SK-N-SH (cell line): ENCODE measurements around the gene TBX1.

Source experiments
- ELF1 ChIP-seq: IDR thresholded peaks from 2 replicates; pipeline ENCODE4 v1.4.0; 2012
- EZH2phosphoT487 ChIP-seq: fragments of 200-600 bp; sonication (generic); IDR thresholded peaks from 2 replicates; pipeline ENCODE4 v1.6.1; 2017; ENCODE audit warnings: low read depth, mixed run types, mild to moderate bottlenecking, antibody characterized with exemption, moderate library complexity, borderline replicate concordance
- POLR2AphosphoS5 ChIP-seq: IDR thresholded peaks from 2 replicates; pipeline ENCODE4 v1.6.1; 2012; ENCODE audit warnings: low read depth, low read length
- RAD21 ChIP-seq: IDR thresholded peaks from 2 replicates; pipeline ENCODE4 v1.6.1; 2012; ENCODE audit warnings: mild to moderate bottlenecking, low read length
- REST ChIP-seq: IDR thresholded peaks from 2 replicates; pipeline ENCODE4 v1.6.1; 2012; ENCODE audit warnings: mild to moderate bottlenecking, low read depth, low read length, moderate library complexity
- RFX5 ChIP-seq: IDR thresholded peaks from 2 replicates; pipeline ENCODE4 v1.6.1; 2012; ENCODE audit warnings: mild to moderate bottlenecking, improper control_type of control experiment, low read length
- RXRA ChIP-seq: IDR thresholded peaks from 2 replicates; pipeline ENCODE4 v1.4.0; 2012; ENCODE audit warnings: low read depth, mild to moderate bottlenecking, borderline replicate concordance
- SIN3A ChIP-seq: IDR thresholded peaks from 2 replicates; pipeline ENCODE4 v1.6.1; 2012; ENCODE audit warnings: low read depth, mild to moderate bottlenecking, low read length, moderate library complexity, borderline replicate concordance
- TAF1 ChIP-seq: IDR thresholded peaks from 2 replicates; pipeline ENCODE4 v1.6.1; 2012; ENCODE audit warnings: low read depth, mild to moderate bottlenecking, low read length, moderate library complexity, borderline replicate concordance
- YY1 ChIP-seq: IDR thresholded peaks from 2 replicates; pipeline ENCODE4 v1.4.0; 2012; ENCODE audit warnings: low read depth, mild to moderate bottlenecking
- ZBTB33 ChIP-seq: IDR thresholded peaks from 2 replicates; pipeline ENCODE4 v1.4.0; 2012; ENCODE audit warnings: low read depth, borderline replicate concordance
- TF ChIP-seq, protein P1 (sequence below): fragments of 200-600 bp; sonication (generic); IDR thresholded peaks from 2 replicates; pipeline ENCODE4 v1.6.1; 2017; ENCODE audit warnings: antibody characterized with exemption, mild to moderate bottlenecking, moderate library complexity
- TF ChIP-seq, protein P2 (sequence below): IDR thresholded peaks from 2 replicates; pipeline ENCODE4 v1.4.0; 2012; ENCODE audit warnings: low read depth
- TF ChIP-seq, protein P3 (sequence below): fragments of 150-350 bp; IDR thresholded peaks from 2 replicates; pipeline ENCODE4 v1.6.1; 2016; ENCODE audit warnings: mild to moderate bottlenecking, low read depth, low read length

- no peak for TF ChIP-seq SIN3A
- TF ChIP-seq, protein P1, sequence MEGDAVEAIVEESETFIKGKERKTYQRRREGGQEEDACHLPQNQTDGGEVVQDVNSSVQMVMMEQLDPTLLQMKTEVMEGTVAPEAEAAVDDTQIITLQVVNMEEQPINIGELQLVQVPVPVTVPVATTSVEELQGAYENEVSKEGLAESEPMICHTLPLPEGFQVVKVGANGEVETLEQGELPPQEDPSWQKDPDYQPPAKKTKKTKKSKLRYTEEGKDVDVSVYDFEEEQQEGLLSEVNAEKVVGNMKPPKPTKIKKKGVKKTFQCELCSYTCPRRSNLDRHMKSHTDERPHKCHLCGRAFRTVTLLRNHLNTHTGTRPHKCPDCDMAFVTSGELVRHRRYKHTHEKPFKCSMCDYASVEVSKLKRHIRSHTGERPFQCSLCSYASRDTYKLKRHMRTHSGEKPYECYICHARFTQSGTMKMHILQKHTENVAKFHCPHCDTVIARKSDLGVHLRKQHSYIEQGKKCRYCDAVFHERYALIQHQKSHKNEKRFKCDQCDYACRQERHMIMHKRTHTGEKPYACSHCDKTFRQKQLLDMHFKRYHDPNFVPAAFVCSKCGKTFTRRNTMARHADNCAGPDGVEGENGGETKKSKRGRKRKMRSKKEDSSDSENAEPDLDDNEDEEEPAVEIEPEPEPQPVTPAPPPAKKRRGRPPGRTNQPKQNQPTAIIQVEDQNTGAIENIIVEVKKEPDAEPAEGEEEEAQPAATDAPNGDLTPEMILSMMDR, result no peak
- no peak for TF ChIP-seq POLR2AphosphoS5
- TF ChIP-seq EZH2phosphoT487, result no peak
- TF ChIP-seq TAF1, result no peak
- TF ChIP-seq, protein P2, sequence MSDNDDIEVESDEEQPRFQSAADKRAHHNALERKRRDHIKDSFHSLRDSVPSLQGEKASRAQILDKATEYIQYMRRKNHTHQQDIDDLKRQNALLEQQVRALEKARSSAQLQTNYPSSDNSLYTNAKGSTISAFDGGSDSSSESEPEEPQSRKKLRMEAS, result no peak
- TF ChIP-seq, protein P3, sequence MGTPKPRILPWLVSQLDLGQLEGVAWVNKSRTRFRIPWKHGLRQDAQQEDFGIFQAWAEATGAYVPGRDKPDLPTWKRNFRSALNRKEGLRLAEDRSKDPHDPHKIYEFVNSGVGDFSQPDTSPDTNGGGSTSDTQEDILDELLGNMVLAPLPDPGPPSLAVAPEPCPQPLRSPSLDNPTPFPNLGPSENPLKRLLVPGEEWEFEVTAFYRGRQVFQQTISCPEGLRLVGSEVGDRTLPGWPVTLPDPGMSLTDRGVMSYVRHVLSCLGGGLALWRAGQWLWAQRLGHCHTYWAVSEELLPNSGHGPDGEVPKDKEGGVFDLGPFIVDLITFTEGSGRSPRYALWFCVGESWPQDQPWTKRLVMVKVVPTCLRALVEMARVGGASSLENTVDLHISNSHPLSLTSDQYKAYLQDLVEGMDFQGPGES, result no peak
- TF ChIP-seq ELF1, result no peak
- no peak for TF ChIP-seq REST
- TF ChIP-seq YY1, result no peak
- TF ChIP-seq RFX5, result no peak
- TF ChIP-seq RXRA, result no peak
- no peak for TF ChIP-seq ZBTB33
- TF ChIP-seq RAD21, result no peak
These were observed 47.6 kb downstream of the TBX1 start for GRCh38 chr22:19807914-19808872.
